CD8-positive, alpha-beta memory T cell (primary cell): Measurements from ENCODE around the gene SLC27A3. TPM values are rescaled to one million over a fixed set of nuclear protein-coding genes. Genes with fewer than 3 reads are reported as not detected.

Experiments
- CTCF ChIA-PET: fragments of 350-600 bp; sonication (Branson Sonifier 250); formaldehyde crosslinking; loops from one replicate; lab custom pipeline; 2021; ENCODE audit warnings: antibody characterized with exemption; lab: Charles Lee
- POLR2A ChIA-PET: fragments of 350-600 bp; sonication (Branson Sonifier 250); formaldehyde crosslinking; loops from one replicate; lab custom pipeline; 2021; ENCODE audit warnings: antibody characterized with exemption; lab: Charles Lee
- DNase-seq, 5 donors: peaks; one replicate each; pipeline versions ENCODE4 v3.0.0 to v3.0.0-alpha.2; 2020 to 2022; ENCODE audit warnings: mixed read lengths in 1 of 5
- H3K27ac ChIP-seq: one replicate; pipeline ENCODE4 v1.7.0; 2013; ENCODE audit warnings: low read depth, mild to moderate bottlenecking, low read length, moderate library complexity
- H3K27me3 ChIP-seq: 2 replicates; pipeline ENCODE4 v1.7.0; 2013; ENCODE audit warnings: low read length, mild to moderate bottlenecking; ENCODE audit not compliant: insufficient read depth, poor library complexity, severe bottlenecking
- H3K36me3 ChIP-seq: 2 replicates; pipeline ENCODE4 v1.7.0; 2013; ENCODE audit warnings: mild to moderate bottlenecking, low read length, moderate library complexity; ENCODE audit not compliant: insufficient read depth
- H3K4me1 ChIP-seq: 2 replicates; pipeline ENCODE4 v1.7.0; 2013; ENCODE audit warnings: mild to moderate bottlenecking, low read length, moderate library complexity; ENCODE audit not compliant: insufficient read depth
- H3K4me3 ChIP-seq: 2 replicates; pipeline ENCODE4 v1.7.0; 2013; ENCODE audit warnings: mild to moderate bottlenecking, low read length
- H3K9me3 ChIP-seq: 2 replicates; pipeline ENCODE4 v1.7.0; 2013; ENCODE audit warnings: mild to moderate bottlenecking, low read length
- H3K27ac Mint-ChIP-seq, 8 donors: one replicate each; pipeline ENCODE4 v1.8.0; 2020 to 2021; ENCODE audit warnings: mixed read lengths in 8 of 8, mild to moderate bottlenecking in 6 of 8, inconsistent platforms in 3 of 8, moderate library complexity in 3 of 8
- H3K27me3 Mint-ChIP-seq, 2 donors: one replicate each; pipeline ENCODE4 v1.8.0; 2020 to 2021; ENCODE audit warnings: mixed read lengths in 2 of 2, mild to moderate bottlenecking in 1 of 2, moderate library complexity in 1 of 2
- H3K36me3 Mint-ChIP-seq, 3 donors: one replicate each; pipeline ENCODE4 v1.8.0; 2020 to 2021; ENCODE audit warnings: mixed read lengths in 3 of 3, inconsistent platforms in 1 of 3, mild to moderate bottlenecking in 1 of 3
- H3K4me1 Mint-ChIP-seq, 3 donors: one replicate each; pipeline ENCODE4 v1.8.0; 2020 to 2021; ENCODE audit warnings: mixed read lengths in 3 of 3, inconsistent platforms in 1 of 3, mild to moderate bottlenecking in 1 of 3
- H3K4me3 Mint-ChIP-seq, 7 donors: one replicate each; pipeline ENCODE4 v1.8.0; 2020 to 2021; ENCODE audit warnings: mixed read lengths in 7 of 7, mild to moderate bottlenecking in 6 of 7, moderate library complexity in 4 of 7, inconsistent platforms in 2 of 7
- H3K9me3 Mint-ChIP-seq, 5 donors: one replicate each; pipeline ENCODE4 v1.8.0; 2020 to 2022; ENCODE audit warnings: mixed read lengths in 5 of 5, mild to moderate bottlenecking in 3 of 5, moderate library complexity in 2 of 5, inconsistent platforms in 1 of 5
- polyA plus RNA-seq: library from polyadenylated mRNA; unstranded; fragments of 300-500 nt; fragmentation: Illumina TruSeq; gene quantifications from one replicate; pipeline ENCODE4 v1.2.3, GENCODE V29; 2021
- total RNA-seq, 2 experiments: library from RNA; stranded (reverse); gene quantifications; one replicate each; pipeline ENCODE4 v1.2.3, GENCODE V29; 2021

SLC27A3 gene
- total and polyA plus RNA-seq, 3 experiments from 2014 or later, result 9.9 to 29.3 (median 11.3) TPM

DNA sequence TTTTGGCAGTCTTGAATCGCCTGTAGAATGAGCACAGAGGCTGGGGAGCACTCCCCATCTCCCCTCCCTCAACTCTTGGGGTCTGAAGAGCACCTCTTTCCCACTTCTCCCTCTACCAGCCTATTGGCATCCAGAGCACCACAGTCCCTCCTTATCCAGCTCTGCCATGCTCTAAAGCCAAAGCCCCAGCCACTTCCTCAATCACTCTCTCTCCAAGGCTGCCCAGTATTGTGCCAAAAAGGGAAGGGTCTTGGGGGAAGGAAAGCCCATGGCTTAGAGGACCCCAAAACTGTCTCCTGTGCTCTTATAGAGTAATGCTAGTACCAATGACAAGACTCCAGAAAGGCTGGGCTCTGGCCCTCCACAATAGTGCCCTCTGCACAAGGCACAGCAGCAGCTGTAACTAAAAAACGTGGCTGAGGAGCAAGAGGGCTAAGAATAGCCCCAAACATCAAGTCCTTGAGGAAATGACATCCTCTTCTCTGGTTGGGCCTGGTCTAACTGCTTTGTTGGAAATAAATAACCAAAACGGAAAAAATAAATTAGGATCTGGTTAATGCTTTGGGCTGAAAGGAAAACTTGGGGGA lies 28.4 kb downstream of the SLC27A3 start:
- H3K36me3 ChIP-seq, result no peaks in the 10 kb centered on the region
- ChIA-PET POLR2A (interaction anchor here (1.0 to 2.1 kb wide), 4 partner anchors 120 to 187 kb away, joined by 3 to 11 read pairs (median 6); partner anchors contain the start of genes CREB3L4, DENND4B and RPS27), CTCF (interaction anchor here (0.9 to 5.7 kb wide), 4 partner anchors 14 to 182 kb away, joined by 4 to 35 read pairs (median 8); partner anchors contain the start of genes DENND4B and RAB13)
- Mint-ChIP-seq H3K36me3 (peaks cover 0 to 26% (median 5%) of the 10 kb centered on the region in 3 donors), H3K4me3 (no peak overlapping the region), H3K4me1 (peaks cover 40 to 50% (median 41%) of the 10 kb centered on the region in 3 donors), H3K9me3 (no peaks in the 10 kb centered on the region), H3K27ac (peak overlapping the region; percentile 75 to 96 (median 84)), H3K27me3 (no peaks in the 10 kb centered on the region)
- H3K4me3 ChIP-seq, result no peak overlapping the region
- peaks cover 22% of the 10 kb centered on the region for H3K4me1 ChIP-seq
- H3K27ac ChIP-seq, result no peak overlapping the region
- no peaks in the 10 kb centered on the region for H3K9me3 ChIP-seq
- DNase-seq, result no peak
- H3K27me3 ChIP-seq, result no peaks in the 10 kb centered on the region

DNA sequence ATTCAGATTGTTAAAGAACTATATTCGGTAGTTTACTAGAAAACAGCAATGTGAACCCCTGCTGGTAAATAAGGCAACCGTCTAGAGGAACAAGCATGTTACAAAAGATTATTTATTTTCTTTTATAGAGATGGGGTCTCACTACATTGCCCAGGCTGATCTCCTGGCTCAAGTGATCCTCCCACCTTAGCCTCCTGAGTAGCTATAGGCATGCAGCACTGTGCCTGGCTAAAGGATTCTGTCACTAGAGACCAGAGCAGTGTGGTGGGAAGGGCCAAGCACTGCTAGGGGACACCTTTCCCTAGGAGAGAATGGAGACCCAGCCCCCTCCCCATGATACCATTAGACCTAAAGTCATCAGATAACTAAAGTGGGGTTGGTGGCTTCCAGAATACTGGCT lies 28.9 kb downstream of the SLC27A3 start:
- Mint-ChIP-seq H3K27me3 (no peaks in the 10 kb centered on the region), H3K4me3 (peak overlapping the region in 3 of 7 donors; percentile 11 to 23 (median 22)), H3K4me1 (peaks cover 40 to 50% (median 41%) of the 10 kb centered on the region in 3 donors), H3K27ac (peak overlapping the region; percentile 83 to 96 (median 88)), H3K36me3 (peaks cover 0 to 32% (median 5%) of the 10 kb centered on the region in 3 donors), H3K9me3 (no peaks in the 10 kb centered on the region)
- DNase-seq, result no peak
- Histone ChIP-seq H3K27me3 (no peaks in the 10 kb centered on the region), H3K27ac (peak overlapping the region; percentile 5), H3K9me3 (no peaks in the 10 kb centered on the region), H3K4me1 (peaks cover 22% of the 10 kb centered on the region), H3K36me3 (peaks cover 1% of the 10 kb centered on the region), H3K4me3 (no peak overlapping the region)
- POLR2A ChIA-PET, result interaction anchor here (1.0 to 2.1 kb wide), 5 partner anchors 120 to 186 kb away, joined by 4 to 11 read pairs (median 5); partner anchors contain the start of genes CREB3L4, DENND4B and JTB
- CTCF ChIA-PET, result interaction anchor here (0.6 to 5.7 kb wide), 4 partner anchors 142 to 225 kb away, joined by 3 to 35 read pairs (median 5); partner anchors contain the start of genes DENND4B and RAB13

- Histone ChIP-seq H3K4me1 (peaks cover 22% of the 10 kb centered on the region), H3K36me3 (peaks cover 11% of the 10 kb centered on the region), H3K27ac (peak overlapping the region; percentile 74), H3K4me3 (no peak overlapping the region), H3K9me3 (no peaks in the 10 kb centered on the region), H3K27me3 (no peaks in the 10 kb centered on the region)
- peaks cover 40 to 50% (median 41%) of the 10 kb centered on the region in 3 donors for H3K4me1 Mint-ChIP-seq
- ChIA-PET CTCF (interaction anchor here (0.7 to 5.7 kb wide), 5 partner anchors 28 to 224 kb away, joined by 3 to 35 read pairs (median 6); partner anchors contain the start of genes DENND4B and RAB13), POLR2A (interaction anchor here (0.6 to 2.1 kb wide), 7 partner anchors 16 to 185 kb away, joined by 3 to 11 read pairs (median 5); partner anchors contain the start of genes CREB3L4, DENND4B and JTB)
- H3K9me3 Mint-ChIP-seq, result no peaks in the 10 kb centered on the region
- peak; percentile 50 to 92 (median 83) for DNase-seq
- no peaks in the 10 kb centered on the region for H3K27me3 Mint-ChIP-seq
- H3K36me3 Mint-ChIP-seq, result peaks cover 0 to 42% (median 10%) of the 10 kb centered on the region in 3 donors
- H3K27ac Mint-ChIP-seq, result peak overlapping the region; percentile 66 to 96 (median 86)
- H3K4me3 Mint-ChIP-seq, result peak overlapping the region; percentile 2 to 64 (median 41)
Measured at GRCh38 chr1:153805042-153805745, 30.0 kb downstream of the SLC27A3 start.

DNA sequence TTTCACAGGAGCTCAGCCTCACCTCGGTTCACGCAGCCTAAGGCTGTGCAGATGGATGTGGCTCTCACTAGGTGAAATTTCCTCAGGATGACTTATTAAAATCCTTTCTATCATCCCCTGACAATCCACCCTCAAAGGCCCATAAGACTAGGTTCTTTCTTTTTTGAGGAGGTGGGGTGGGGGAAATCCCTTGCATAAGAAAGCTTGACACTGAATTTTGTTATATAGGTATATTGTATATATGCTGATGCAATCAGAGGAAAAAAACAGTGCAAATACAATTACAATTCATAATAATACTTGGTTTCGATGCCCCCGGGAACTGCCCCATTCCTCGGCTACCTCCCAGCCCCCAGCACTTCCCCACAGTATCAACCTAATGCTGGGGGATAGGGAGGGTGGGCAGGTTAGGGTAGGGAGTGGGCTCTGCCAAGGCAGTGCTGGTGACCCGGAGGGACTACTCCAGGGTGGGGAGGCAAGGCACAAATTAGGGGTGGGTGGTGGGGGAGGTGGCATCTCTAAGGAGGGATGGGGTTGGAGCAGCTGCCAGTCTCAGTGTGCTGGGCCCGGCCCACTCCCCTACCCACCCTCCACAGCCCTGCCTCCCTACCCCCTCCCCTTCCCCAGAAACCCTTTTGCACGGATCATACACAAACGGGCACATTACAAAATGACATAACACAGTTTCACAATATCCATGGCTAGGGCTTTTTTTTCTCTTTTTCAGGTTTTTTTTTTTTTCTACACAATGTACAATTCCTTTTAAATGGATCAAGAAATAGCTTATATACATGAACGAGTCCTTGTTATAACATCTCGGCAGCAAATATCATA lies 30.9 kb downstream of the SLC27A3 start:
- peak overlapping the region in 6 of 7 donors; percentile 13 to 52 (median 44) for H3K4me3 Mint-ChIP-seq

DNA sequence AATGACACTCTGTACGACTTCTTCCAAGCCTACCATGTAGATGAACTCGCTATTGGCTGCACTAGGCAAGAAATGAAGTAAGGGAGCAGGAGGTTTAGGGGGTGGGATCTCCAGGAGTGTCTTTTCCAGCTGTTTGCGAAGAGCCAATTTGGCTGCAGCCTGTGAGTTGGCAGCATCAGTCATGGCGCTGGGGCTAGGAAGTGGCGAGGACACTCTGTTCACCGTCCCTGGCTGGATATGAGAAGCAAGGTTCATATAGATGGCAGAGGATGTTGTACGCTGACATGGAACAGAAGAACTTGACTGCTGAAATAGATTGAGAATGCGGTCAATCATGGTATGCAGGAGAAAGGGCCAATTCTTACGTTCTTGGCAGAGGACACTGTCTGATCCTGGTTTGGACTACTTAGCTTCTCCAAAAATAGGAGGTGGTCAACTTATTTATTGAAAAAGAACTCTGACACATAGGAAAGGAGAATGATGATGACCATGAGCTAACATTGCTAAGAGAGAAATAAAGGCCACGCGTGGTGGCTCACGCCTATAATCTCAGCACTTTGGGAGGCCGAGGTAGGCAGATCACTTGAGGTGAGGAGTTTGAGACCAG lies 41.2 kb downstream of the SLC27A3 start:
- Mint-ChIP-seq H3K27ac (peak overlapping the region in 2 of 8 donors; percentile 2 to 80), H3K36me3 (peaks cover 13 to 78% (median 27%) of the 10 kb centered on the region in 3 donors), H3K4me1 (peaks cover 0 to 9% (median 0%) of the 10 kb centered on the region in 3 donors), H3K4me3 (no peak overlapping the region), H3K9me3 (no peaks in the 10 kb centered on the region), H3K27me3 (no peaks in the 10 kb centered on the region)
- Histone ChIP-seq H3K4me3 (no peak overlapping the region), H3K27ac (no peak overlapping the region), H3K4me1 (no peaks in the 10 kb centered on the region), H3K9me3 (no peaks in the 10 kb centered on the region), H3K27me3 (no peaks in the 10 kb centered on the region), H3K36me3 (peaks cover 44% of the 10 kb centered on the region)
- DNase-seq, result no peak
- ChIA-PET POLR2A (no interaction called here), CTCF (interaction anchor here (0.7 to 1.6 kb wide), 2 partner anchors 130 to 170 kb away, joined by 3 to 4 read pairs; partner anchors contain the start of genes DENND4B and RAB13)

More for the DNA sequence above, 30.9 kb downstream of the SLC27A3 start:
- Histone ChIP-seq H3K4me3 (no peak overlapping the region), H3K9me3 (no peaks in the 10 kb centered on the region), H3K27me3 (no peaks in the 10 kb centered on the region), H3K4me1 (peaks cover 22% of the 10 kb centered on the region), H3K27ac (peak overlapping the region; percentile 66), H3K36me3 (peaks cover 14% of the 10 kb centered on the region)
- no peak for DNase-seq
- ChIA-PET POLR2A (interaction anchor here (0.6 to 2.1 kb wide), 5 partner anchors 11 to 171 kb away, joined by 4 to 11 read pairs (median 5); partner anchors contain the start of genes DENND4B and JTB), CTCF (interaction anchor here (0.7 to 5.7 kb wide), 5 partner anchors 9 to 181 kb away, joined by 3 to 35 read pairs (median 10); partner anchors contain the start of gene RAB13)
- Mint-ChIP-seq H3K9me3 (no peaks in the 10 kb centered on the region), H3K27ac (peak overlapping the region; percentile 67 to 96 (median 86)), H3K36me3 (peaks cover 0 to 50% (median 12%) of the 10 kb centered on the region in 3 donors), H3K27me3 (no peaks in the 10 kb centered on the region), H3K4me1 (peaks cover 40 to 50% (median 41%) of the 10 kb centered on the region in 3 donors)

- Histone ChIP-seq H3K27ac (no peak overlapping the region), H3K4me3 (no peak overlapping the region), H3K36me3 (peaks cover 27% of the 10 kb centered on the region), H3K4me1 (no peaks in the 10 kb centered on the region), H3K27me3 (no peaks in the 10 kb centered on the region), H3K9me3 (no peaks in the 10 kb centered on the region)
- ChIA-PET POLR2A (no interaction called here), CTCF (no interaction called here)
- Mint-ChIP-seq H3K4me1 (peaks cover 0 to 9% (median 0%) of the 10 kb centered on the region in 3 donors), H3K27ac (peak overlapping the region in 2 of 8 donors; percentile 43 to 50), H3K4me3 (no peak overlapping the region), H3K27me3 (no peaks in the 10 kb centered on the region), H3K9me3 (no peaks in the 10 kb centered on the region), H3K36me3 (peaks cover 9 to 65% (median 19%) of the 10 kb centered on the region in 3 donors)
- DNase-seq, result no peak
Measured at GRCh38 chr1:153818876-153819275, 43.7 kb downstream of the SLC27A3 start.
